IMR-90 (cell line): Measurements from ENCODE around the gene IL22.

Experiments
- MXI1 ChIP-seq: IDR thresholded peaks from 2 replicates; pipeline ENCODE4 v1.6.1; 2012; ENCODE audit warnings: low read depth, mild to moderate bottlenecking, low read length, moderate library complexity, borderline replicate concordance
- POLR2A ChIP-seq: IDR thresholded peaks from 2 replicates; pipeline ENCODE4 v1.6.1; 2012; ENCODE audit warnings: mild to moderate bottlenecking, low read depth, low read length
- TF ChIP-seq, protein P1 (sequence below): conservative IDR thresholded peaks from 2 replicates; pipeline ENCODE4 v1.5.1; 2012; ENCODE audit warnings: mild to moderate bottlenecking, low read depth, low read length, improper control_type of control experiment

DNA sequence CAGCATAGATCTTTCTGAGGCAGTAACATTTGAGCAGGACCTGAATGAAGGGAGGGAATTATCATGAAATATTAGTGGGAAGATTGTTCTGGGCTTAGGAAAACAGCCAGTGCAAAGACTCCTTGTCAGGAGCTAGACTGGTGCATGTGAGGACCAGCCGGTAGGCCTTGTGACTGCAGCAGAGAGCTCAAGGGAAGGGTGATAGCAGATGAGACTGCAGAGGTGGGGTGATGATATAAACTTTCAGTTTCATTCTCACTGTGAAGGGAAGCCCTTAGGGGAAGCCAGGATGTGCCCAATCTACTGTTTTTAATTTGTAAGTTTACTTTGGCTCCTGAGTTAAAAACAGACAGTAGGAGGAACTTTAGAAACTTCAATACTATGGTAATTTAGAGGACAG lies 12.4 kb downstream of the IL22 start:
- TF ChIP-seq, protein P1, sequence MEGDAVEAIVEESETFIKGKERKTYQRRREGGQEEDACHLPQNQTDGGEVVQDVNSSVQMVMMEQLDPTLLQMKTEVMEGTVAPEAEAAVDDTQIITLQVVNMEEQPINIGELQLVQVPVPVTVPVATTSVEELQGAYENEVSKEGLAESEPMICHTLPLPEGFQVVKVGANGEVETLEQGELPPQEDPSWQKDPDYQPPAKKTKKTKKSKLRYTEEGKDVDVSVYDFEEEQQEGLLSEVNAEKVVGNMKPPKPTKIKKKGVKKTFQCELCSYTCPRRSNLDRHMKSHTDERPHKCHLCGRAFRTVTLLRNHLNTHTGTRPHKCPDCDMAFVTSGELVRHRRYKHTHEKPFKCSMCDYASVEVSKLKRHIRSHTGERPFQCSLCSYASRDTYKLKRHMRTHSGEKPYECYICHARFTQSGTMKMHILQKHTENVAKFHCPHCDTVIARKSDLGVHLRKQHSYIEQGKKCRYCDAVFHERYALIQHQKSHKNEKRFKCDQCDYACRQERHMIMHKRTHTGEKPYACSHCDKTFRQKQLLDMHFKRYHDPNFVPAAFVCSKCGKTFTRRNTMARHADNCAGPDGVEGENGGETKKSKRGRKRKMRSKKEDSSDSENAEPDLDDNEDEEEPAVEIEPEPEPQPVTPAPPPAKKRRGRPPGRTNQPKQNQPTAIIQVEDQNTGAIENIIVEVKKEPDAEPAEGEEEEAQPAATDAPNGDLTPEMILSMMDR, result no peak
- TF ChIP-seq POLR2A, result no peak
- TF ChIP-seq MXI1, result no peak
